SU-DHL-6 (cell line): ENCODE data around the gene OLFML2B.

Source experiments
- H2AFZ ChIP-seq: fragments of 200-600 bp; sonication (generic); 2 replicates; pipeline ENCODE4 v1.6.1; 2014; ENCODE audit warnings: low read depth, mild to moderate bottlenecking, moderate library complexity, mixed read lengths, antibody characterized with exemption, low read length; ENCODE audit not compliant: severe bottlenecking
- H3F3A ChIP-seq: fragments of 200-600 bp; shearing (Covaris generic); 2 replicates; pipeline ENCODE4 v1.6.0; 2016; ENCODE audit warnings: antibody characterized with exemption, mild to moderate bottlenecking; ENCODE audit not compliant: insufficient read depth
- H3K27ac ChIP-seq: fragments of 200-600 bp; sonication (generic); 2 replicates; pipeline ENCODE4 v1.5.1; 2016; ENCODE audit warnings: low read depth, mild to moderate bottlenecking, low read length, moderate library complexity, mixed read lengths
- H3K27me3 ChIP-seq: fragments of 200-600 bp; sonication (generic), shearing (Covaris generic); 2 replicates; pipeline ENCODE4 v1.6.0; 2014; ENCODE audit warnings: mild to moderate bottlenecking, low read length
- H3K36me3 ChIP-seq: fragments of 200-600 bp; sonication (generic); 2 replicates; pipeline ENCODE4 v1.6.1; 2014; ENCODE audit warnings: mild to moderate bottlenecking, low read length, mixed read lengths
- H3K4me2 ChIP-seq: fragments of 300-600, 200-600 bp; shearing (Covaris generic), sonication (generic); 2 replicates; pipeline ENCODE4 v1.6.0; 2014; ENCODE audit warnings: low read length, low read depth, mild to moderate bottlenecking; ENCODE audit not compliant: poor library complexity, severe bottlenecking
- H3K4me3 ChIP-seq: fragments of 200-600 bp; sonication (generic); 2 replicates; pipeline ENCODE4 v1.5.1; 2014; ENCODE audit warnings: antibody characterized with exemption, low read length, mild to moderate bottlenecking, mixed read lengths; ENCODE audit not compliant: insufficient read depth, poor library complexity, severe bottlenecking
- H3K79me2 ChIP-seq: fragments of 200-600 bp; sonication (generic); 2 replicates; pipeline ENCODE4 v1.6.1; 2014; ENCODE audit warnings: mild to moderate bottlenecking, low read length, moderate library complexity; ENCODE audit not compliant: insufficient read depth
- H3K9ac ChIP-seq: fragments of 200-600 bp; sonication (generic); 2 replicates; pipeline ENCODE4 v1.7.0; 2014; ENCODE audit warnings: mild to moderate bottlenecking, low read length
- H3K9me2 ChIP-seq: fragments of 200-600 bp; sonication (generic); replicated peaks from 2 replicates; pipeline ENCODE4 v1.6.1; 2014; ENCODE audit warnings: low read length; ENCODE audit not compliant: insufficient read depth
- H3K9me3 ChIP-seq: fragments of 200-600 bp; sonication (generic); 2 replicates; pipeline ENCODE4 v1.6.1; 2014; ENCODE audit warnings: low read length, mixed read lengths; ENCODE audit not compliant: insufficient read depth
- H4K20me1 ChIP-seq: fragments of 200-600 bp; sonication (generic); 2 replicates; pipeline ENCODE4 v1.6.1; 2014; ENCODE audit warnings: low read depth, mild to moderate bottlenecking, antibody characterized with exemption, low read length, moderate library complexity, mixed read lengths
- CTCF ChIP-seq: fragments of 200-600 bp; sonication (generic); IDR thresholded peaks from one replicate; pipeline ENCODE4 v1.5.1; 2017; ENCODE audit warnings: antibody characterized with exemption, mild to moderate bottlenecking, low read length, moderate library complexity; ENCODE audit not compliant: insufficient read depth, poor library complexity, severe bottlenecking
- EZH2phosphoT487 ChIP-seq: fragments of 200-600 bp; sonication (generic), shearing (Covaris generic); conservative IDR thresholded peaks from 2 replicates; pipeline ENCODE4 v1.6.1; 2018; ENCODE audit warnings: mild to moderate bottlenecking, antibody characterized with exemption, low read length, moderate library complexity, mixed read lengths

OLFML2B gene

GRCh38 chr1:161998811-161999210 is 24.9 kb downstream of the OLFML2B start:
- no peaks in the 10 kb centered on the region for H3K9me2 ChIP-seq
- no peaks in the 10 kb centered on the region for H3K27me3 ChIP-seq
- TF ChIP-seq CTCF (no peak), EZH2phosphoT487 (no peak)
- no peak overlapping the region for H2AFZ ChIP-seq
- H3K9me3 ChIP-seq, result no peaks in the 10 kb centered on the region
- no peak overlapping the region for H3K4me3 ChIP-seq
- H3F3A ChIP-seq, result no peaks in the 10 kb centered on the region
- H3K36me3 ChIP-seq, result no peaks in the 10 kb centered on the region
- H3K9ac ChIP-seq, result no peak overlapping the region
- no peaks in the 10 kb centered on the region for H4K20me1 ChIP-seq
- H3K79me2 ChIP-seq, result no peaks in the 10 kb centered on the region
- H3K4me2 ChIP-seq, result no peak overlapping the region
- no peak overlapping the region for H3K27ac ChIP-seq

GRCh38 chr1:161997152-161997551 is 26.5 kb downstream of the OLFML2B start:
- TF ChIP-seq EZH2phosphoT487, result no peak
- TF ChIP-seq CTCF, result no peak
- Histone ChIP-seq H3K4me2 (no peak overlapping the region), H3K27ac (no peak overlapping the region), H3K36me3 (no peaks in the 10 kb centered on the region), H3F3A (no peaks in the 10 kb centered on the region), H3K27me3 (no peaks in the 10 kb centered on the region), H3K9me2 (no peaks in the 10 kb centered on the region), H3K4me3 (no peak overlapping the region), H3K9ac (no peak overlapping the region), H3K79me2 (no peaks in the 10 kb centered on the region), H4K20me1 (no peaks in the 10 kb centered on the region), H3K9me3 (no peaks in the 10 kb centered on the region), H2AFZ (no peak overlapping the region)

GRCh38 chr1:161994175-161994668 is 29.4 kb downstream of the OLFML2B start:
- H3K9ac ChIP-seq, result no peak overlapping the region
- no peaks in the 10 kb centered on the region for H3K27me3 ChIP-seq
- TF ChIP-seq EZH2phosphoT487 (no peak), CTCF (no peak)
- H2AFZ ChIP-seq, result no peak overlapping the region
- H3K4me2 ChIP-seq, result no peak overlapping the region
- no peaks in the 10 kb centered on the region for H3K9me2 ChIP-seq
- H3K79me2 ChIP-seq, result no peaks in the 10 kb centered on the region
- no peaks in the 10 kb centered on the region for H4K20me1 ChIP-seq
- H3K9me3 ChIP-seq, result no peaks in the 10 kb centered on the region
- no peak overlapping the region for H3K4me3 ChIP-seq
- H3K27ac ChIP-seq, result no peak overlapping the region
- H3F3A ChIP-seq, result no peaks in the 10 kb centered on the region
- no peaks in the 10 kb centered on the region for H3K36me3 ChIP-seq
